Upper lobe of right lung (tissue), 1 donor: Measurements from ENCODE around the gene ZNF165. TPM values are rescaled to one million over a fixed set of nuclear protein-coding genes. Genes with fewer than 3 reads are reported as not detected.

Experiments
- ATAC-seq: fragments of 200-7000 bp; cut with Tn5 transposase; one replicate; pipeline ENCODE4 v1.9.1; 2020; ENCODE audit warnings: mild to moderate bottlenecking, moderate library complexity
- DNase-seq: peaks from one replicate; pipeline ENCODE4 v3.0.0-alpha.2; 2020
- H3K27ac ChIP-seq: fragments of 200-600 bp; one replicate; pipeline ENCODE4 v1.8.0; 2022
- H3K27me3 ChIP-seq: fragments of 200-600 bp; one replicate; pipeline ENCODE4 v1.8.0; 2022; ENCODE audit warnings: mild to moderate bottlenecking
- H3K36me3 ChIP-seq: fragments of 200-600 bp; one replicate; pipeline ENCODE4 v1.8.0; 2022
- H3K4me1 ChIP-seq: fragments of 200-600 bp; one replicate; pipeline ENCODE4 v1.8.0; 2022
- H3K4me3 ChIP-seq: fragments of 200-600 bp; one replicate; pipeline ENCODE4 v1.8.0; 2022; ENCODE audit warnings: mild to moderate bottlenecking
- H3K9me3 ChIP-seq: fragments of 200-600 bp; one replicate; pipeline ENCODE4 v1.8.0; 2022
- CTCF ChIP-seq: fragments of 200-600 bp; IDR thresholded peaks from one replicate; pipeline ENCODE4 v1.8.0; 2022; ENCODE audit warnings: antibody characterized with exemption
- intact Hi-C: fragments of 100-400 bp; cut with DNase I; formaldehyde crosslinking; loops from one replicate; pipeline ENCODE4 v1.11.0; 2022
- total RNA-seq: library from RNA; stranded (reverse); fragmentation: NEBNext Ultra II Directional; extraction: Animal tissue kit (Norgen Biotek cat#: 25700); gene quantifications from one replicate; pipeline ENCODE4 v1.2.1, GENCODE V29; 2021
- donor health status: DM: no; HTN: yes; CAD: no; lungs with severe emphysema.

Gene ZNF165
- total RNA-seq, 1 donor from 2014 or later = 2.3 TPM

GRCh38 chr6:28135393-28135792 lies 55.0 kb downstream of the ZNF165 start:
- Histone ChIP-seq H3K27ac (peak overlapping the region; percentile 94), H3K9me3 (no peaks in the 10 kb centered on the region)

GRCh38 chr6:28136585-28137504 lies 56.5 kb downstream of the ZNF165 start:
- ATAC-seq = peak; percentile 90
- peaks cover 17% of the 10 kb centered on the region for H3K4me1 ChIP-seq
- intact Hi-C loops = loop anchor here (10.0 kb wide), 1 partner anchor 218 kb away; no protein-coding TSS in a partner anchor

More at GRCh38 chr6:28135393-28135792, 55.0 kb downstream of the ZNF165 start:
- ATAC-seq (no peak), DNase-seq (no peak)
- H3K27me3 ChIP-seq = no peaks in the 10 kb centered on the region
- peaks cover 17% of the 10 kb centered on the region for H3K4me1 ChIP-seq
- H3K36me3 ChIP-seq = peaks cover 7% of the 10 kb centered on the region
- no peak for TF ChIP-seq CTCF
- intact Hi-C loops = loop anchor here (10.0 kb wide), 1 partner anchor 219 kb away; no protein-coding TSS in a partner anchor
- H3K4me3 ChIP-seq = peak overlapping the region; percentile 80

GRCh38 chr6:28137505-28137981 lies 57.2 kb downstream of the ZNF165 start:
- TF ChIP-seq CTCF = no peak
- H3K4me3 ChIP-seq = peak overlapping the region; percentile 80
- H3K4me1 ChIP-seq = peaks cover 20% of the 10 kb centered on the region
- H3K27me3 ChIP-seq = no peaks in the 10 kb centered on the region
- intact Hi-C loops = loop anchor here (10.0 kb wide), 1 partner anchor 217 kb away; no protein-coding TSS in a partner anchor
- no peaks in the 10 kb centered on the region for H3K36me3 ChIP-seq
- no peaks in the 10 kb centered on the region for H3K9me3 ChIP-seq
- DNase-seq (no peak), ATAC-seq (peak; percentile 3)
- peak overlapping the region; percentile 94 for H3K27ac ChIP-seq

More at GRCh38 chr6:28136585-28137504, 56.5 kb downstream of the ZNF165 start:
- Histone ChIP-seq H3K36me3 (no peaks in the 10 kb centered on the region), H3K27me3 (no peaks in the 10 kb centered on the region), H3K9me3 (no peaks in the 10 kb centered on the region), H3K4me3 (peak overlapping the region; percentile 80), H3K27ac (peak overlapping the region; percentile 94)
- no peak for TF ChIP-seq CTCF
- peak; percentile 91 for DNase-seq

Other genes with a start within 250 kb of the ZNF165 start
- not detected for gene OR2B2, start 168.2 kb upstream of the ZNF165 start, total RNA-seq
- gene OR2B6, start 123.3 kb upstream of the ZNF165 start, total RNA-seq = not detected
- 5.8 TPM for gene ZSCAN16, start 44.0 kb downstream of the ZNF165 start, total RNA-seq
- 20.9 TPM for gene ZKSCAN8, start 61.3 kb downstream of the ZNF165 start, total RNA-seq
- gene ZSCAN9, start 144.7 kb downstream of the ZNF165 start, total RNA-seq = 13.5 TPM
- gene ZKSCAN4, start 171.7 kb downstream of the ZNF165 start, total RNA-seq = 4.5 TPM
- gene NKAPL, start 178.7 kb downstream of the ZNF165 start, total RNA-seq = 0.87 TPM
- 11.3 TPM for gene ZSCAN26, start 186.6 kb downstream of the ZNF165 start, total RNA-seq
- gene PGBD1, start 201.0 kb downstream of the ZNF165 start, total RNA-seq = 3.1 TPM